AG08395 (cell line): ENCODE measurements around the gene RAB15.

ENCODE experiments used
- DNase-seq: peaks from one replicate; pipeline ENCODE4 v3.0.0; 2012; ENCODE audit warnings: mixed read lengths, low spot score

The RAB15 gene

GRCh38 chr14:64971943-64972791, at the start of gene RAB15:
Gene RAB15 (minus strand): TSS chr14:64972336. CDS start chr14:64972076, 260 bp downstream.
- peak; percentile 64 for DNase-seq

GRCh38 chr14:65019944-65020566, 47.9 kb upstream of the RAB15 start:
- peak; percentile 73 for DNase-seq

- DNase-seq: no peak
These were observed 44.3 kb upstream of the RAB15 start for GRCh38 chr14:65016471-65016870.

GRCh38 chr14:65015391-65015790, 43.3 kb upstream of the RAB15 start:
- no peak for DNase-seq

- DNase-seq: no peak
These were observed 40.2 kb upstream of the RAB15 start for GRCh38 chr14:65012353-65012752.

GRCh38 chr14:65011538-65011937, 39.4 kb upstream of the RAB15 start:
- no peak for DNase-seq

GRCh38 chr14:65010211-65010931, 38.2 kb upstream of the RAB15 start:
- no peak for DNase-seq

GRCh38 chr14:65007202-65007601, 35.1 kb upstream of the RAB15 start:
- DNase-seq: no peak

- no peak for DNase-seq
These were observed 34.2 kb upstream of the RAB15 start for GRCh38 chr14:65006261-65006721.

GRCh38 chr14:65003394-65003793, 31.3 kb upstream of the RAB15 start:
- no peak for DNase-seq

- peak; percentile 62 for DNase-seq
These were observed 30.6 kb upstream of the RAB15 start for GRCh38 chr14:65002586-65003210.

- DNase-seq: no peak
These were observed 29.6 kb upstream of the RAB15 start for GRCh38 chr14:65001723-65002122.

- no peak for DNase-seq
These were observed 28.9 kb upstream of the RAB15 start for GRCh38 chr14:65000898-65001591.

GRCh38 chr14:64998455-64998931, 26.4 kb upstream of the RAB15 start:
- peak; percentile 24 for DNase-seq

- no peak for DNase-seq
These were observed 25.1 kb upstream of the RAB15 start for GRCh38 chr14:64997108-64997794.

GRCh38 chr14:64995291-64995690, 23.2 kb upstream of the RAB15 start:
- DNase-seq: no peak

- DNase-seq: no peak
These were observed 22.4 kb upstream of the RAB15 start for GRCh38 chr14:64994540-64994939.

- no peak for DNase-seq
These were observed 21.3 kb upstream of the RAB15 start for GRCh38 chr14:64993266-64993930.

- no peak for DNase-seq
These were observed 20.3 kb upstream of the RAB15 start for GRCh38 chr14:64992328-64992885.

GRCh38 chr14:64990939-64991338, 18.8 kb upstream of the RAB15 start:
- DNase-seq: no peak
